B cell (primary cell): ENCODE data around the gene RGS3. TPM values are rescaled to one million over a fixed set of nuclear protein-coding genes. Genes with fewer than 3 reads are reported as not detected.

Experiments
- ATAC-seq: fragments of 200-7000 bp; cut with Tn5 transposase; one replicate; pipeline ENCODE4 v1.10.0; 2021; ENCODE audit warnings: low read depth, mild to moderate bottlenecking, moderate number of reproducible peaks, moderate library complexity
- CTCF ChIA-PET: fragments of 350-600 bp; sonication (Branson Sonifier 250); formaldehyde crosslinking; loops from one replicate; lab custom pipeline; 2021; ENCODE audit warnings: antibody characterized with exemption, inconsistent platforms; lab: Charles Lee
- POLR2A ChIA-PET: fragments of 350-600 bp; sonication (Branson Sonifier 250); formaldehyde crosslinking; loops from one replicate; lab custom pipeline; 2021; ENCODE audit warnings: antibody characterized with exemption; lab: Charles Lee
- DNase-seq: peaks from one replicate; pipeline ENCODE4 v3.0.0; 2013
- H2AFZ ChIP-seq: 2 replicates; pipeline ENCODE4 v1.6.1; 2012; ENCODE audit warnings: mild to moderate bottlenecking, low read depth, low read length; ENCODE audit not compliant: insufficient read depth, poor library complexity, severe bottlenecking
- H3K27ac ChIP-seq, 2 donors: 1 replicate in 1 of 2; 2 replicates in 1 of 2; pipeline ENCODE4 v1.5.1; 2012 to 2013; ENCODE audit warnings: low read length in 2 of 2, mild to moderate bottlenecking in 2 of 2, moderate library complexity in 1 of 2
- H3K27me3 ChIP-seq, 4 experiments: fragments of 200-600 bp in 1 of 4; sonication (generic) in 1 of 4; replicated peaks in 1 of 4; 1 replicate in 2 of 4; 2 replicates in 2 of 4; pipeline versions ENCODE4 v1.6.1 to v1.7.0; 2013 to 2016; ENCODE audit warnings: low read length in 3 of 4, mild to moderate bottlenecking in 2 of 4, mixed read lengths in 1 of 4, moderate library complexity in 1 of 4; ENCODE audit not compliant: insufficient read depth in 4 of 4, control insufficient read depth in 3 of 4; ENCODE audit errors: control extremely low read depth in 1 of 4
- H3K36me3 ChIP-seq, 2 experiments: replicated peaks in 1 of 2; 1 replicate in 1 of 2; 2 replicates in 1 of 2; pipeline versions ENCODE4 v1.6.1 to v1.7.1; 2013; ENCODE audit warnings: low read length in 1 of 2; ENCODE audit not compliant: insufficient read depth in 2 of 2, control insufficient read depth in 1 of 2; ENCODE audit errors: control extremely low read depth in 1 of 2, extremely low read depth in 1 of 2
- H3K4me1 ChIP-seq, 2 donors: fragments of 200-600 bp in 1 of 2; sonication (generic) in 1 of 2; 1 replicate in 1 of 2; 2 replicates in 1 of 2; pipeline versions ENCODE4 v1.5.1 to v1.6.1; 2013 to 2017; ENCODE audit warnings: low read length in 2 of 2; ENCODE audit not compliant: control insufficient read depth in 2 of 2, insufficient read depth in 2 of 2
- H3K4me2 ChIP-seq: replicated peaks from 2 replicates; pipeline ENCODE3; 2012; ENCODE audit warnings: mild to moderate bottlenecking, low read depth, low read length; ENCODE audit not compliant: poor library complexity, severe bottlenecking
- H3K4me3 ChIP-seq, 5 experiments: fragments of 200-600 bp in 1 of 5; sonication (generic) in 1 of 5; 1 replicate in 3 of 5; 2 replicates in 2 of 5; pipeline versions ENCODE4 v1.5.1 to v1.7.0; 2011 to 2016; ENCODE audit warnings: low read length in 4 of 5, mild to moderate bottlenecking in 4 of 5, low read depth in 2 of 5, control low read depth in 1 of 5, moderate library complexity in 1 of 5; ENCODE audit not compliant: insufficient read depth in 1 of 5; ENCODE audit errors: control extremely low read depth in 1 of 5, extremely low read depth in 1 of 5
- H3K79me2 ChIP-seq: fragments of 200-600 bp; sonication (generic); one replicate; pipeline ENCODE4 v1.6.0; 2016; ENCODE audit warnings: low read length; ENCODE audit not compliant: control insufficient read depth, insufficient read depth
- H3K9ac ChIP-seq: fragments of 200-600 bp; sonication (generic); 2 replicates; pipeline ENCODE4 v1.6.1; 2017; ENCODE audit warnings: mild to moderate bottlenecking, low read length, moderate library complexity
- H3K9me3 ChIP-seq, 3 donors: one replicate each; pipeline versions ENCODE4 v1.6.1 to v1.7.1; 2013; ENCODE audit warnings: low read length in 2 of 3; ENCODE audit not compliant: control insufficient read depth in 2 of 3, insufficient read depth in 1 of 3; ENCODE audit errors: control extremely low read depth in 1 of 3
- H4K20me1 ChIP-seq: 2 replicates; pipeline ENCODE4 v1.6.0; 2012; ENCODE audit warnings: mild to moderate bottlenecking, low read length; ENCODE audit not compliant: insufficient read depth, control insufficient read depth, poor library complexity, severe bottlenecking
- H3K27ac Mint-ChIP-seq: one replicate; pipeline ENCODE4 v1.8.0; 2021; ENCODE audit warnings: mixed read lengths
- H3K27me3 Mint-ChIP-seq: one replicate; pipeline ENCODE4 v1.8.0; 2021; ENCODE audit warnings: mixed read lengths
- H3K4me1 Mint-ChIP-seq: one replicate; pipeline ENCODE4 v1.8.0; 2021; ENCODE audit warnings: mixed read lengths
- H3K4me3 Mint-ChIP-seq: one replicate; pipeline ENCODE4 v1.8.0; 2021; ENCODE audit warnings: mixed read lengths
- H3K9me3 Mint-ChIP-seq: one replicate; pipeline ENCODE4 v1.8.0; 2022; ENCODE audit warnings: mixed read lengths; ENCODE audit not compliant: insufficient read depth
- EZH2 ChIP-seq: IDR thresholded peaks from 2 replicates; pipeline ENCODE4 v1.6.1; 2012; ENCODE audit warnings: borderline replicate concordance, low read depth, mild to moderate bottlenecking, moderate library complexity, low read length; ENCODE audit not compliant: insufficient read depth, poor library complexity, severe bottlenecking
- WGBS: methylation state at CpG from one replicate; pipeline ENCODE4 v1.1.5; 2013; ENCODE audit warnings: missing lambda C conversion rate; ENCODE audit not compliant: insufficient coverage; 5-methylcytosine and 5-hydroxymethylcytosine counted together
- intact Hi-C: fragments of 100-400 bp; cut with micrococcal nuclease; formaldehyde crosslinking; loops from one replicate; pipeline ENCODE4 v1.10.0; 2022
- polyA plus RNA-seq: library from polyadenylated mRNA; depleted of rRNA; stranded (reverse); fragments of >200 nt; gene quantifications from 2 replicates; pipeline ENCODE4 v1.2.3, GENCODE V29; 2012
- total RNA-seq, 2 donors: library from RNA; stranded (reverse); fragments of 120-200 nt in 1 of 2; gene quantifications; 1 replicate in 1 of 2; 2 replicates in 1 of 2; pipeline versions ENCODE4 v1.2.3 to v1.2.4, GENCODE V29; 2013 to 2022
- TF ChIP-seq, protein P1 (sequence below): fragments of 200-600 bp; IDR thresholded peaks from one replicate; pipeline ENCODE4 v1.8.0; 2022; ENCODE audit warnings: antibody characterized with exemption, mild to moderate bottlenecking

RGS3 gene
- total and polyA plus RNA-seq, 2 donors (not counting 1 experiment from before 2014, with no cell fraction given): 12.0 to 15.6 TPM

DNA sequence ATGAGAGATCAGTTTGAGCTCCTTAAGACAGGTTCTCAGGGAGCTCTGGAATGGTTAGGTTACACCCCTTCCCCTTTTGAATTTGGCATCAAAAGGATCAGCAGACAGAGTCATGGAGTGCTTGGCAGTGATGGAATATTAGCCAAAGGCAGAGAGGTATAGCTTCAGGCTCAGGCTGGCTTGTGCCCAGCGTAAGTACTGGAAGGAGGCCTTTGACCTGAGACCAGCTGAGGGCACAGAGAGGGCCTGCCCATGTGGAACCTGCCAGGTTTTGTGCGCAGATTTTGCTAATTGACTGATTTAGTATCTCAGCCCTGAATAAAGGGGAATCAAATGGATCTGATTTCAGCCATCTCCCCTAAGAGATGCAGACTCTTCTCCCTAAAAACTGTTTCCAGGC lies 81.5 kb downstream of the RGS3 start:
- TF ChIP-seq EZH2: no peak
- TF ChIP-seq, protein P1, sequence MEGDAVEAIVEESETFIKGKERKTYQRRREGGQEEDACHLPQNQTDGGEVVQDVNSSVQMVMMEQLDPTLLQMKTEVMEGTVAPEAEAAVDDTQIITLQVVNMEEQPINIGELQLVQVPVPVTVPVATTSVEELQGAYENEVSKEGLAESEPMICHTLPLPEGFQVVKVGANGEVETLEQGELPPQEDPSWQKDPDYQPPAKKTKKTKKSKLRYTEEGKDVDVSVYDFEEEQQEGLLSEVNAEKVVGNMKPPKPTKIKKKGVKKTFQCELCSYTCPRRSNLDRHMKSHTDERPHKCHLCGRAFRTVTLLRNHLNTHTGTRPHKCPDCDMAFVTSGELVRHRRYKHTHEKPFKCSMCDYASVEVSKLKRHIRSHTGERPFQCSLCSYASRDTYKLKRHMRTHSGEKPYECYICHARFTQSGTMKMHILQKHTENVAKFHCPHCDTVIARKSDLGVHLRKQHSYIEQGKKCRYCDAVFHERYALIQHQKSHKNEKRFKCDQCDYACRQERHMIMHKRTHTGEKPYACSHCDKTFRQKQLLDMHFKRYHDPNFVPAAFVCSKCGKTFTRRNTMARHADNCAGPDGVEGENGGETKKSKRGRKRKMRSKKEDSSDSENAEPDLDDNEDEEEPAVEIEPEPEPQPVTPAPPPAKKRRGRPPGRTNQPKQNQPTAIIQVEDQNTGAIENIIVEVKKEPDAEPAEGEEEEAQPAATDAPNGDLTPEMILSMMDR: no peak
- Histone ChIP-seq H4K20me1 (no peaks in the 10 kb centered on the region), H3K9me3 (no peaks in the 10 kb centered on the region), H2AFZ (no peak overlapping the region), H3K36me3 (no peaks in the 10 kb centered on the region), H3K27me3 (no peaks in the 10 kb centered on the region), H3K27ac (no peak overlapping the region), H3K9ac (no peak overlapping the region), H3K4me2 (no peak overlapping the region), H3K79me2 (no peaks in the 10 kb centered on the region), H3K4me3 (no peak overlapping the region), H3K4me1 (peaks cover 0 to 6% of the 10 kb centered on the region in 2 donors)
- DNase-seq (no peak), ATAC-seq (no peak)
- H3K4me3 Mint-ChIP-seq: no peak overlapping the region
- no peaks in the 10 kb centered on the region for H3K9me3 Mint-ChIP-seq
- ChIA-PET POLR2A (no interaction called here), CTCF (no interaction called here)
- intact Hi-C loops: no loop called here
- peaks cover 7% of the 10 kb centered on the region for H3K4me1 Mint-ChIP-seq
- H3K27me3 Mint-ChIP-seq: no peaks in the 10 kb centered on the region
- no peak overlapping the region for H3K27ac Mint-ChIP-seq
- 100% methylated on average over 2 of the region's 2 CpGs for WGBS

- Histone ChIP-seq H3K79me2 (no peaks in the 10 kb centered on the region), H4K20me1 (no peaks in the 10 kb centered on the region), H3K4me3 (no peak overlapping the region), H3K4me2 (no peak overlapping the region), H3K27me3 (no peaks in the 10 kb centered on the region), H3K9ac (no peak overlapping the region), H3K9me3 (no peaks in the 10 kb centered on the region), H3K4me1 (peaks cover 0 to 6% of the 10 kb centered on the region in 2 donors), H3K36me3 (no peaks in the 10 kb centered on the region), H3K27ac (no peak overlapping the region), H2AFZ (no peak overlapping the region)
- ChIA-PET POLR2A (no interaction called here), CTCF (interaction anchor here (1.2 kb wide), 1 partner anchor 36 kb away, joined by 3 read pairs; no protein-coding TSS in a partner anchor)
- H3K27me3 Mint-ChIP-seq: no peaks in the 10 kb centered on the region
- no peak for DNase-seq
- no peaks in the 10 kb centered on the region for H3K9me3 Mint-ChIP-seq
- no peak overlapping the region for H3K27ac Mint-ChIP-seq
- TF ChIP-seq, protein P1: no peak
- TF ChIP-seq EZH2: no peak
- intact Hi-C loops: no loop called here
- WGBS: 90% methylated on average over 2 of the region's 5 CpGs
- no peak for ATAC-seq
- H3K4me1 Mint-ChIP-seq: peaks cover 7% of the 10 kb centered on the region
- no peak overlapping the region for H3K4me3 Mint-ChIP-seq
Measured at GRCh38 chr9:113546566-113546965, 83.0 kb downstream of the RGS3 start.
